Stomach (tissue), 9 donors: Measurements from ENCODE around the gene INPP5A. TPM values are rescaled to one million over a fixed set of nuclear protein-coding genes. Genes with fewer than 3 reads are reported as not detected.

Experiments
- DNase-seq, 2 donors: peaks; one replicate each; pipeline versions ENCODE4 v3.0.0 to v3.0.0-alpha.2; 2013 to 2019
- H3K27ac ChIP-seq, 5 donors: fragments of 200-600 bp in 4 of 5; sonication (generic) in 4 of 5; one replicate each; pipeline ENCODE4 v1.5.1; 2013 to 2019; ENCODE audit warnings: mild to moderate bottlenecking in 1 of 5, moderate library complexity in 1 of 5
- H3K27me3 ChIP-seq, 3 donors: fragments of 200-600 bp; sonication (generic); one replicate each; pipeline ENCODE4 v1.5.1; 2017 to 2019; ENCODE audit warnings: mixed run types in 1 of 3
- H3K36me3 ChIP-seq, 4 donors: fragments of 200-600 bp; sonication (generic); 1 replicate in 3 of 4; 2 replicates in 1 of 4; pipeline ENCODE4 v1.5.1; 2016 to 2019
- H3K4me1 ChIP-seq, 4 donors: fragments of 200-600 bp; sonication (generic); one replicate each; pipeline ENCODE4 v1.5.1; 2016 to 2019
- H3K4me3 ChIP-seq, 4 donors: fragments of 200-600 bp; sonication (generic) in 3 of 4; one replicate each; pipeline ENCODE4 v1.5.1; 2016 to 2019; ENCODE audit warnings: mild to moderate bottlenecking in 1 of 4
- H3K9me3 ChIP-seq, 4 donors: fragments of 200-600 bp; sonication (generic); one replicate each; pipeline ENCODE4 v1.5.1; 2016 to 2019
- EP300 ChIP-seq: sonication (generic); formaldehyde crosslinking; IDR thresholded peaks from one replicate; pipeline ENCODE4 v1.6.1; 2017; ENCODE audit warnings: antibody characterized with exemption
- POLR2A ChIP-seq, 4 donors: fragments of 450-650 bp; IDR thresholded peaks; one replicate each; pipeline ENCODE4 v1.6.1; 2016; ENCODE audit warnings: antibody characterized with exemption in 4 of 4, control low read depth in 2 of 4, mild to moderate bottlenecking in 1 of 4, moderate library complexity in 1 of 4
- POLR2AphosphoS5 ChIP-seq, 3 donors: sonication (generic); formaldehyde crosslinking; IDR thresholded peaks; one replicate each; pipeline ENCODE4 v1.6.1; 2016; ENCODE audit warnings: antibody characterized with exemption in 3 of 3
- WGBS, 5 donors: extraction: QIAGEN DNeasy Blood & Tissue Kit in 3 of 5; methylation state at CpG; one replicate each; pipeline versions ENCODE4 v1.1.5 to v1.1.7; 2013 to 2018; 5-methylcytosine and 5-hydroxymethylcytosine counted together
- intact Hi-C: fragments of 100-400 bp; cut with DNase I; formaldehyde crosslinking; loops from one replicate; pipeline ENCODE4 v1.15.1; 2023; ENCODE audit warnings: low total_unique reads
- polyA plus RNA-seq, 3 donors: library from polyadenylated mRNA; stranded (reverse); fragments of 200-250 nt; gene quantifications; one replicate each; pipeline ENCODE4 v1.2.3, GENCODE V29; 2013
- total RNA-seq, 5 donors: library from RNA; depleted of rRNA; stranded (reverse); fragments of >200 nt; gene quantifications; one replicate each; pipeline versions ENCODE4 v1.1.0 to v1.2.3, GENCODE V29; 2014 to 2016
- TF ChIP-seq, protein P1 (sequence below), 7 experiments: fragments of 450-650 bp in 4 of 7; fragments of 200-600 bp in 3 of 7; sonication (generic) in 3 of 7; IDR thresholded peaks; one replicate each; pipeline ENCODE4 v1.5.1; 2016 to 2019; ENCODE audit warnings: antibody characterized with exemption in 7 of 7, control low read depth in 2 of 7, mild to moderate bottlenecking in 1 of 7
- donor health status: healthy with polysubstance abuse.
- donor health status: Bipolar disorder and iron deficiency.
- donor health status: healthy.

Gene INPP5A
- total and polyA plus RNA-seq, 8 donors: 17.2 to 72.3 (median 31.0) TPM

- WGBS, 5 donors: 80 to 86% (median 83%) methylated on average over 19 to 26 of the region's 26 CpGs; no CpG with 5 or more reads in 1 of the 5 donors
- H3K36me3 ChIP-seq: no peaks in the 10 kb centered on the region
- H3K4me3 ChIP-seq: no peak overlapping the region
- TF ChIP-seq POLR2AphosphoS5 (IDR thresholded peaks at IDR 0.05) (no peak), EP300 (no peak), POLR2A (IDR thresholded peaks at IDR 0.05) (no peak)
- TF ChIP-seq, protein P1, sequence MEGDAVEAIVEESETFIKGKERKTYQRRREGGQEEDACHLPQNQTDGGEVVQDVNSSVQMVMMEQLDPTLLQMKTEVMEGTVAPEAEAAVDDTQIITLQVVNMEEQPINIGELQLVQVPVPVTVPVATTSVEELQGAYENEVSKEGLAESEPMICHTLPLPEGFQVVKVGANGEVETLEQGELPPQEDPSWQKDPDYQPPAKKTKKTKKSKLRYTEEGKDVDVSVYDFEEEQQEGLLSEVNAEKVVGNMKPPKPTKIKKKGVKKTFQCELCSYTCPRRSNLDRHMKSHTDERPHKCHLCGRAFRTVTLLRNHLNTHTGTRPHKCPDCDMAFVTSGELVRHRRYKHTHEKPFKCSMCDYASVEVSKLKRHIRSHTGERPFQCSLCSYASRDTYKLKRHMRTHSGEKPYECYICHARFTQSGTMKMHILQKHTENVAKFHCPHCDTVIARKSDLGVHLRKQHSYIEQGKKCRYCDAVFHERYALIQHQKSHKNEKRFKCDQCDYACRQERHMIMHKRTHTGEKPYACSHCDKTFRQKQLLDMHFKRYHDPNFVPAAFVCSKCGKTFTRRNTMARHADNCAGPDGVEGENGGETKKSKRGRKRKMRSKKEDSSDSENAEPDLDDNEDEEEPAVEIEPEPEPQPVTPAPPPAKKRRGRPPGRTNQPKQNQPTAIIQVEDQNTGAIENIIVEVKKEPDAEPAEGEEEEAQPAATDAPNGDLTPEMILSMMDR (IDR thresholded peaks at IDR 0.05): no peak
- peak in 1 of 2 donors; percentile 23 for DNase-seq
- no peak overlapping the region for H3K27ac ChIP-seq
- no peaks in the 10 kb centered on the region for H3K9me3 ChIP-seq
- H3K27me3 ChIP-seq: peaks cover 0 to 85% (median 0%) of the 10 kb centered on the region in 3 donors
- no peaks in the 10 kb centered on the region for H3K4me1 ChIP-seq
- intact Hi-C loops: no loop called here
Measured at GRCh38 chr10:132811891-132812481, 274.4 kb downstream of the INPP5A start.

- H3K27ac ChIP-seq: no peak overlapping the region
- H3K9me3 ChIP-seq: no peaks in the 10 kb centered on the region
- no peaks in the 10 kb centered on the region for H3K4me1 ChIP-seq
- peaks cover 0 to 90% (median 0%) of the 10 kb centered on the region in 3 donors for H3K27me3 ChIP-seq
- WGBS, 5 donors: 64 to 81% (median 76%) methylated on average over 4 to 11 of the region's 11 CpGs
- DNase-seq: peak in 1 of 2 donors; percentile 14
- H3K4me3 ChIP-seq: no peak overlapping the region
- intact Hi-C loops: no loop called here
- H3K36me3 ChIP-seq: no peaks in the 10 kb centered on the region
- no peak for TF ChIP-seq POLR2AphosphoS5 (IDR thresholded peaks at IDR 0.05)
- TF ChIP-seq, protein P1 (IDR thresholded peaks at IDR 0.05): no peak
- TF ChIP-seq POLR2A (IDR thresholded peaks at IDR 0.05): no peak
- TF ChIP-seq EP300: no peak
Measured at GRCh38 chr10:132812520-132812919, 274.9 kb downstream of the INPP5A start.

- WGBS, 5 donors: 61 to 71% (median 62%) methylated on average over 10 of the region's 10 CpGs
- peaks cover 0 to 95% (median 0%) of the 10 kb centered on the region in 3 donors for H3K27me3 ChIP-seq
- no peak for DNase-seq
- no peaks in the 10 kb centered on the region for H3K9me3 ChIP-seq
- no peaks in the 10 kb centered on the region for H3K4me1 ChIP-seq
- H3K36me3 ChIP-seq: no peaks in the 10 kb centered on the region
- H3K27ac ChIP-seq: no peak overlapping the region
- TF ChIP-seq POLR2A (IDR thresholded peaks at IDR 0.05): no peak
- TF ChIP-seq EP300: no peak
- TF ChIP-seq POLR2AphosphoS5 (IDR thresholded peaks at IDR 0.05): no peak
- TF ChIP-seq, protein P1 (IDR thresholded peaks at IDR 0.05): no peak
- no peak overlapping the region for H3K4me3 ChIP-seq
- intact Hi-C loops: no loop called here
Measured at GRCh38 chr10:132813001-132813401, 275.4 kb downstream of the INPP5A start.

DNA sequence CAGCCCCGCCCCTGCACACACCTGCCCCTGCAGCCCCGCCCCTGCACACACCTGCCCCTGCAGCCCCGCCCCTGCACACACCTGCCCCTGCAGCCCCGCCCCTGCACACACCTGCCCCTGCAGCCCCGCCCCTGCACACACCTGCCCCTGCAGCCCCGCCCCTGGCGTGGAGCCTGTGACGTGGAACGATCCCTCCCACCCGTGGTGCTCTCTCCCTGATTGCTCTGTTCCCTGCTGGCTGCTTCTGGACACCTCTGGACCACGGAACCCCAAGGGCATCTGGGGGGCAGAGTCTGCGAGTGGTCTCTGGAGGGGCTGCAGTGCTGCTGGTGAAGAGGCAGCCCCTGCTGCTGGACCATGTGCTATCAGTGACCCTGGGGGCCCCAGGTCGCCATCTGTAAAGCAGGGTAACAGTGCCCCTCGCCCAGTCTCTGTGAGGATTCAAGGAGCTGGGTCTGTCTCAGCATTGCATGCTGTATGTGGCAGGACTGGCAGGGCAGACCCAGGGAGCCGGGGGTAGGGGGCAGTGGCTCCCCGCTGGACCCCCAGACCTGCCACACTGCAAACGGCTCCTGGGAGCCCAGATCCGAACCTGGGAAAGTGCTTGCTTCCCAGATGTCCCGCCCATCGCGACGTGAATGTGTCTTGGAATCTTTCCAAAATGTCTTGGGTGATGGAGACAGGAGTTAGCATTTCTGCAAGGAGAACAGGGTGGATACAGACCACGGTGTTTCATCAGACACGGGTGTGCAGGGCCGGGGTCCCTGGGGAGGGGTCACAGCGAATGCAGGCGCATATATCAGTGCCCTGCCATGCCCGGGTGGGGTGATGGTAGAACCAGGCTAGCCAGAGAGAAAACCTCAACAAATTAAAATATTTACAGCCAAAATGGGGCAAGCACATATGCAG, 276.2 kb downstream of the INPP5A start:
- H3K36me3 ChIP-seq: no peaks in the 10 kb centered on the region
- no peak for DNase-seq
- intact Hi-C loops: no loop called here
- no peaks in the 10 kb centered on the region for H3K9me3 ChIP-seq
- H3K4me1 ChIP-seq: no peaks in the 10 kb centered on the region
- no peak overlapping the region for H3K27ac ChIP-seq
- peaks cover 0 to 98% (median 0%) of the 10 kb centered on the region in 3 donors for H3K27me3 ChIP-seq
- WGBS, 5 donors: 52 to 62% (median 55%) methylated on average over 8 to 25 of the region's 28 CpGs
- H3K4me3 ChIP-seq: no peak overlapping the region
- TF ChIP-seq EP300: no peak
